B cell (primary cell): Measurements from ENCODE around the gene LAMA2.

Experiments used
- EZH2 ChIP-seq: IDR thresholded peaks from 2 replicates; pipeline ENCODE4 v1.6.1; 2012; ENCODE audit warnings: borderline replicate concordance, low read depth, mild to moderate bottlenecking, moderate library complexity, low read length; ENCODE audit not compliant: insufficient read depth, poor library complexity, severe bottlenecking
- TF ChIP-seq, protein P1 (sequence below): fragments of 200-600 bp; IDR thresholded peaks from one replicate; pipeline ENCODE4 v1.8.0; 2022; ENCODE audit warnings: antibody characterized with exemption, mild to moderate bottlenecking

DNA sequence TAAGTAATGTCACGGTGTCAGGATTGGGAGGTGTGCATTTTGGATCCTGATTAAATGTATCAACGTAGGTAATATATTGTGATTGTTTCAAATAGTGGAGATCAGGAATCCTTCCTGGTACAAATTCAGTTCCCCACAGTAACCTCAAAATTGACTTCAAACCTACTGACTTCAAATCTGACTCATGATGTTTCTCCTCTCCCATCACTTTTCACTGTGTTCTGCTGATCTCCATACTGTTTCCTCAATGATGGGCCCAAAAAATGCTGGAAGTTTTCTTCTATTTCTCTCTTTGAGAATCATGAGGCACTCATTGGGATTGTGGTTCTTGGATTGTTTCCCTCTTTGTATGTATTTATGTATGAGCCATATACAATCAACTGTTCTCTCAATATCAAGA is 35.9 kb downstream of the LAMA2 start:
- TF ChIP-seq, protein P1, sequence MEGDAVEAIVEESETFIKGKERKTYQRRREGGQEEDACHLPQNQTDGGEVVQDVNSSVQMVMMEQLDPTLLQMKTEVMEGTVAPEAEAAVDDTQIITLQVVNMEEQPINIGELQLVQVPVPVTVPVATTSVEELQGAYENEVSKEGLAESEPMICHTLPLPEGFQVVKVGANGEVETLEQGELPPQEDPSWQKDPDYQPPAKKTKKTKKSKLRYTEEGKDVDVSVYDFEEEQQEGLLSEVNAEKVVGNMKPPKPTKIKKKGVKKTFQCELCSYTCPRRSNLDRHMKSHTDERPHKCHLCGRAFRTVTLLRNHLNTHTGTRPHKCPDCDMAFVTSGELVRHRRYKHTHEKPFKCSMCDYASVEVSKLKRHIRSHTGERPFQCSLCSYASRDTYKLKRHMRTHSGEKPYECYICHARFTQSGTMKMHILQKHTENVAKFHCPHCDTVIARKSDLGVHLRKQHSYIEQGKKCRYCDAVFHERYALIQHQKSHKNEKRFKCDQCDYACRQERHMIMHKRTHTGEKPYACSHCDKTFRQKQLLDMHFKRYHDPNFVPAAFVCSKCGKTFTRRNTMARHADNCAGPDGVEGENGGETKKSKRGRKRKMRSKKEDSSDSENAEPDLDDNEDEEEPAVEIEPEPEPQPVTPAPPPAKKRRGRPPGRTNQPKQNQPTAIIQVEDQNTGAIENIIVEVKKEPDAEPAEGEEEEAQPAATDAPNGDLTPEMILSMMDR: no peak
- TF ChIP-seq EZH2: no peak
